GM12873 (cell line): ENCODE data around the gene ASIC3.

Experiments used
- CTCF ChIP-seq: IDR thresholded peaks from 2 replicates; pipeline ENCODE4 v1.5.1; 2012; ENCODE audit warnings: low read depth, mild to moderate bottlenecking, moderate library complexity, low read length, control low read depth; ENCODE audit not compliant: insufficient read depth; ENCODE audit errors: missing control alignments

ASIC3 gene

GRCh38 chr7:151089893-151090730 lies 41.8 kb downstream of the ASIC3 start:
- TF ChIP-seq CTCF, result no peak

- no peak for TF ChIP-seq CTCF
Observed at GRCh38 chr7:151091003-151091402, 42.7 kb downstream of the ASIC3 start.

GRCh38 chr7:151091431-151091830 lies 43.1 kb downstream of the ASIC3 start:
- TF ChIP-seq CTCF, result peak; percentile 70

- TF ChIP-seq CTCF, result no peak
Observed at GRCh38 chr7:151091988-151092387, 43.7 kb downstream of the ASIC3 start.

GRCh38 chr7:151093748-151094147 lies 45.4 kb downstream of the ASIC3 start:
- TF ChIP-seq CTCF, result no peak

- no peak for TF ChIP-seq CTCF
Observed at GRCh38 chr7:151094675-151095074, 46.3 kb downstream of the ASIC3 start.

- no peak for TF ChIP-seq CTCF
Observed at GRCh38 chr7:151095123-151095797, 46.9 kb downstream of the ASIC3 start.
